Tibial artery (tissue), 4 donors: ENCODE results near the gene AKAP13.

Experiments
- DNase-seq, 2 donors: peaks; one replicate each; pipeline ENCODE4 v3.0.0-alpha.2; 2019
- H3K27ac ChIP-seq, 2 donors: fragments of 200-600 bp; sonication (generic) in 1 of 2; 1 replicate in 1 of 2; 2 replicates in 1 of 2; pipeline ENCODE4 v1.5.1; 2018 to 2019; ENCODE audit warnings: mild to moderate bottlenecking in 1 of 2
- H3K27me3 ChIP-seq, 2 donors: fragments of 200-600 bp; sonication (generic) in 1 of 2; one replicate each; pipeline versions ENCODE4 v1.5.1 to v1.6.0; 2016 to 2019
- H3K36me3 ChIP-seq, 3 donors: fragments of 200-600 bp; sonication (generic) in 2 of 3; one replicate each; pipeline ENCODE4 v1.5.1; 2016 to 2019; ENCODE audit warnings: mild to moderate bottlenecking in 2 of 3
- H3K4me1 ChIP-seq, 4 donors: fragments of 200-600 bp; sonication (generic) in 2 of 4; 1 replicate in 3 of 4; 2 replicates in 1 of 4; pipeline ENCODE4 v1.5.1; 2016 to 2019
- H3K4me3 ChIP-seq, 2 donors: fragments of 200-600 bp; sonication (generic) in 1 of 2; 1 replicate in 1 of 2; 2 replicates in 1 of 2; pipeline ENCODE4 v1.5.1; 2018 to 2019; ENCODE audit warnings: mild to moderate bottlenecking in 2 of 2
- H3K9me3 ChIP-seq, 3 donors: fragments of 200-600 bp; sonication (generic) in 1 of 3; one replicate each; pipeline ENCODE4 v1.5.1; 2016 to 2019
- intact Hi-C: fragments of 100-400 bp; cut with DNase I; formaldehyde crosslinking; loops from one replicate; pipeline ENCODE4 v1.15.0; 2023; ENCODE audit warnings: low total_unique reads
- TF ChIP-seq, protein P1 (sequence below), 2 experiments: fragments of 200-600 bp in 1 of 2; fragments of 450-650 bp in 1 of 2; IDR thresholded peaks; one replicate each; pipeline ENCODE4 v1.5.1; 2017 to 2019; ENCODE audit warnings: antibody characterized with exemption in 2 of 2, mild to moderate bottlenecking in 1 of 2, moderate library complexity in 1 of 2

AKAP13 gene

DNA sequence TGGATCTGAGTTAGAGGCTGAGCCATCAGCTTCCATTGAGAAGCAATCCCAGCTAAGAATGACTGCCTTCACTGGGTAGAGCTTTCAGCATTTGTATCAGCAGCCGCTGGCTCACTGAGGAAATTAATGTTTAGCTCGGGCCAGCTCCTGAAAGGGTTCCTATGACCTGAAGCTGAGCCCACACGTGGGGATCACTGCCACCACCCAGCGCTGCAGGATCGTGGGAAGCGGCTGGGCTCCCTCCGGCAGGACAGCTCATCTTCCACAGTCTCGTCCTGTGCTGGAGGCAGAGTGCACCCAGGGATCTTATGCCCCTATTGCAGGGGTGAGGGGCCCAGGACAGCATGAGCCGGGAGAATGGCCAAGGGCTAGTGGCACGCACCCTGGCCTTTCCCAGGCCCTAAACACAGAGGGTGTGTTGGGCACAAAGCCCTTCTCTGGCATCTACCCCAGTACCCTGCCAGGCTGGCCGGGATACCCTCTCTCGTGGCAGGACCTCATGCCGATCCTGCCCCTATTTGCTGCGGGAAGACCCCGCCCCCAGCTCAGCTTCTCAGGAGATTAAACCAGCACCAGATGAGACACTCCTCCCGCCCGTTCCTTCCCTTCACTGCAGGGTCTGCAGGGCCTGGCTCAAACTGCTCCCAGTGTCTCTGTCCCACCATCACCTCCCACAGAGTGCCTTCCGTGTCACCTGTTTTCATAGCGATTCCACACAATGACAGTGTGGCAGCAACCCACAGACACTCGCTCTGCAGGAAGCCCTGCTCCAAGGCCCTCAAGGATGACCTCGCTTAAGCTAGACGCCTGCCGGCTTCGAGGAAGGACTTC lies 385.8 kb downstream of the AKAP13 start:
- Histone ChIP-seq H3K4me3 (no peak overlapping the region), H3K4me1 (peaks cover 0 to 45% (median 36%) of the 10 kb centered on the region in 4 donors), H3K9me3 (no peaks in the 10 kb centered on the region), H3K27me3 (no peaks in the 10 kb centered on the region), H3K36me3 (peaks cover 0 to 21% (median 6%) of the 10 kb centered on the region in 3 donors), H3K27ac (no peak overlapping the region)
- intact Hi-C loops = no loop called here
- TF ChIP-seq, protein P1, sequence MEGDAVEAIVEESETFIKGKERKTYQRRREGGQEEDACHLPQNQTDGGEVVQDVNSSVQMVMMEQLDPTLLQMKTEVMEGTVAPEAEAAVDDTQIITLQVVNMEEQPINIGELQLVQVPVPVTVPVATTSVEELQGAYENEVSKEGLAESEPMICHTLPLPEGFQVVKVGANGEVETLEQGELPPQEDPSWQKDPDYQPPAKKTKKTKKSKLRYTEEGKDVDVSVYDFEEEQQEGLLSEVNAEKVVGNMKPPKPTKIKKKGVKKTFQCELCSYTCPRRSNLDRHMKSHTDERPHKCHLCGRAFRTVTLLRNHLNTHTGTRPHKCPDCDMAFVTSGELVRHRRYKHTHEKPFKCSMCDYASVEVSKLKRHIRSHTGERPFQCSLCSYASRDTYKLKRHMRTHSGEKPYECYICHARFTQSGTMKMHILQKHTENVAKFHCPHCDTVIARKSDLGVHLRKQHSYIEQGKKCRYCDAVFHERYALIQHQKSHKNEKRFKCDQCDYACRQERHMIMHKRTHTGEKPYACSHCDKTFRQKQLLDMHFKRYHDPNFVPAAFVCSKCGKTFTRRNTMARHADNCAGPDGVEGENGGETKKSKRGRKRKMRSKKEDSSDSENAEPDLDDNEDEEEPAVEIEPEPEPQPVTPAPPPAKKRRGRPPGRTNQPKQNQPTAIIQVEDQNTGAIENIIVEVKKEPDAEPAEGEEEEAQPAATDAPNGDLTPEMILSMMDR (IDR thresholded peaks at IDR 0.05) = no peak
- no peak for DNase-seq

DNA sequence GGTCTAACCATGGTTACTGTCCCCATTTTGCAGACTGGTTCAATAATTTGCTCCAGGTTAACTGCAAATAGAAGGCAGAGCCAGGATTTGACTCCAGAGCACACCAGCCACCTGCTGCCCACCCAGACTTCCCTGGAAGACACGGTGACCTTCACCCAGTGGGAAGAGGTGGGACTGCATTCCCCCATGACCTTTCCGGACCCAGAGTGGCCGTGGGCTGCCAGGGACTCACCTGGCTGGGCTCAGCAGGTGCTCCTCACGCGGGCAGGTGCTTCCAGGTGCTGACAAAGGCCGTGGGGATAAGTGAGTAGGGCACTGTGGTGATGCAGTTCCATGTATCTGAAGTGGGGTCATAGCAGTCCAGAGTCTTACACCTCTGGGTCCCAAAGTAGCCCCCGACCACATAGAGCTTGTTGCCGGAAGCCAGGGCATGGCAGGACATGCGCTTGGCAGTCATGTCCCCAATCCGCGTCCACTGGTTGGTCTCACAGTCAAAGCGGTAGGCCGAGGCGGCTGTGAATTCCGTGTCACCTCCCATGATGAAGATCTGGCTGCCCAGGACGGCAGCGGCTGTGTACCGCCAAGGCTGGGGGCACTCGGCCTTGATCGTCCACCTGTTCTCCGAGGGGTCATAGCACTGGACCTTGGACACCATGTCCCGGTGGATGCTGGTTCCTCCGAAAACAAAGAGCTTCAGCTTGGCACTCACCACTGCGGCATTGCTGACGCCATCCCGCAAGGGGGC lies 387.6 kb downstream of the AKAP13 start:
- DNase-seq = no peak
- intact Hi-C loops = no loop called here

DNA sequence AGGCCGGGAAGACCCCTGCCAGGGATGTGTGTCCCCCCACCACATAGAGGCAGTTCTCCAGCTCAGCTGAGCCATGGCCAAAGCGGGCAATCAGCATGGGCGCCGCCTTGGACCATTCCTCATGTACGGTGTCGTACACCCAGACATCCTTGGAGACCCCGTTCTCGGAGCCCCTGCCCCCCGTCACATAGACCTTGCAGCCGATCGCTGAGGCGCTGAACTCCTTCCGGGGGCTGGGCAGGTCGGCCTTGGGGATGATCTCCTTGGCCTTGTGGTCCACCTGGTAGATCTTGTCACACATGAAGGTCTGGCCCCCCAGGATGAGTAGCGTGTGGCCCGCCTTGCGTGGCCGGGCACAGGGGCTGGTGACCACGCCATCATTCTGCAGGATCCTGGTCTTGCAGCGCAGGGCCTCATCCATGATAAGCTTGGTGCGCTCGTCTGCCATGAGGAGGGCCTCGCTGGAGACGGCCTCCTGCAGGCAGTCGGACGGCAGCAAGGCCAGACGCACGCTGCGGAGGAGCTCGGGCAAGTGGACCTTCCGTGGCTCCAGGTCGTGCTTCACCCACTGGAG lies 388.3 kb downstream of the AKAP13 start:
- H3K27ac ChIP-seq = no peak overlapping the region
- intact Hi-C loops = no loop called here
- no peak for DNase-seq
- H3K4me1 ChIP-seq = peaks cover 0 to 52% (median 48%) of the 10 kb centered on the region in 4 donors
- no peaks in the 10 kb centered on the region for H3K27me3 ChIP-seq
- no peaks in the 10 kb centered on the region for H3K9me3 ChIP-seq
- no peak overlapping the region for H3K4me3 ChIP-seq
- TF ChIP-seq, protein P1 (IDR thresholded peaks at IDR 0.05) = no peak
- H3K36me3 ChIP-seq = peaks cover 0 to 20% (median 6%) of the 10 kb centered on the region in 3 donors

More for the DNA sequence above, 387.6 kb downstream of the AKAP13 start:
- H3K4me1 ChIP-seq = peaks cover 0 to 58% (median 51%) of the 10 kb centered on the region in 4 donors
- no peaks in the 10 kb centered on the region for H3K9me3 ChIP-seq
- H3K27me3 ChIP-seq = no peaks in the 10 kb centered on the region
- H3K27ac ChIP-seq = no peak overlapping the region
- H3K36me3 ChIP-seq = peaks cover 0 to 20% (median 6%) of the 10 kb centered on the region in 3 donors
- H3K4me3 ChIP-seq = no peak overlapping the region
- TF ChIP-seq, protein P1 (IDR thresholded peaks at IDR 0.05) = no peak

DNA sequence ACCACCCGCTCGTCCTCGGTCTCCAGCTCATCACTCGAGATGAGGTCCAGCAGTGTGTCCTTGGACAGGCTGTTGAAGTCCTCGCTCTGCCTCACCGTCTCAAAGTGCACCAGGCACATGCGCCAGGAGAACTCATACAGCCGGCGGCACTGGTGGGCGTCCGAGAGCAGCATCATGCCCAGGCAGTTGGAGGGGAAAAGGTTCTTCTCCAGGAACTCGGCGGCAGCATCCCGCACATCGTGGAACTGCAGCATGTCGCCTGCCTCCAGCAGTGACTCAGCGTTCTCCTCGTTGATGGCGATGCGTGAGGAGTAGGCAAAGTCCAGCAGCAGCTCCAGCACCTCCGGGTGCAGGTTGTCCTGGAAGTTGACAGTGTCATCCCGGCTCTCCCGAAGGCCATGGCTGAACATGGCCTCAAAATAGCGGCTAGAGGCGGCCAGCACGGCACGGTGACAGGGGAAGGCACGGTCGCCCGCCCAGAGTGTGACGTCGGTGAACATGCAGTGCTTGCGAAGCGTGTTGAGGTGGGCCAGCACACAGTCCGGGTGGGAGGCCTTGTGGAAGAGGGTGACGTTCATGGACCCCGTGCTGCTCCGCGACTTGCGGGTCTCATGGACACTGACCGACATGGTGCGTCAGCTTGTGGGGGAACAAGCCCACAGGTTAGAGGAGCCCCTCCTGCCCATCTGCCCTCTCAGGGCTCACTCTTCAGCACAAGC lies 388.9 kb downstream of the AKAP13 start:
- intact Hi-C loops = no loop called here
- TF ChIP-seq, protein P1 (IDR thresholded peaks at IDR 0.05) = no peak
- H3K4me1 ChIP-seq = peaks cover 0 to 45% (median 41%) of the 10 kb centered on the region in 4 donors
- H3K27ac ChIP-seq = no peak overlapping the region
- H3K4me3 ChIP-seq = no peak overlapping the region
- no peaks in the 10 kb centered on the region for H3K9me3 ChIP-seq
- H3K27me3 ChIP-seq = no peaks in the 10 kb centered on the region
- no peak for DNase-seq
- H3K36me3 ChIP-seq = peaks cover 0 to 20% (median 6%) of the 10 kb centered on the region in 3 donors
